Keratinocyte (primary cell): ENCODE measurements around the gene TINAGL1.

Experiments used
- EZH2 ChIP-seq: IDR thresholded peaks from one replicate; pipeline ENCODE4 v1.6.1; 2012; ENCODE audit warnings: inconsistent platforms, mild to moderate bottlenecking, low read length, moderate library complexity
- TF ChIP-seq, protein P1 (sequence below), 3 experiments: IDR thresholded peaks in 1 of 3; conservative IDR thresholded peaks in 1 of 3; optimal IDR thresholded peaks in 1 of 3; 2 replicates in 2 of 3; 3 replicates in 1 of 3; pipeline versions ENCODE3 to v1.5.1; 2011; ENCODE audit warnings: low read length in 3 of 3, mild to moderate bottlenecking in 3 of 3, moderate library complexity in 2 of 3, control low read depth in 1 of 3, inconsistent platforms in 1 of 3; ENCODE audit not compliant: insufficient read depth in 2 of 3; ENCODE audit errors: extremely low read depth in 1 of 3

DNA sequence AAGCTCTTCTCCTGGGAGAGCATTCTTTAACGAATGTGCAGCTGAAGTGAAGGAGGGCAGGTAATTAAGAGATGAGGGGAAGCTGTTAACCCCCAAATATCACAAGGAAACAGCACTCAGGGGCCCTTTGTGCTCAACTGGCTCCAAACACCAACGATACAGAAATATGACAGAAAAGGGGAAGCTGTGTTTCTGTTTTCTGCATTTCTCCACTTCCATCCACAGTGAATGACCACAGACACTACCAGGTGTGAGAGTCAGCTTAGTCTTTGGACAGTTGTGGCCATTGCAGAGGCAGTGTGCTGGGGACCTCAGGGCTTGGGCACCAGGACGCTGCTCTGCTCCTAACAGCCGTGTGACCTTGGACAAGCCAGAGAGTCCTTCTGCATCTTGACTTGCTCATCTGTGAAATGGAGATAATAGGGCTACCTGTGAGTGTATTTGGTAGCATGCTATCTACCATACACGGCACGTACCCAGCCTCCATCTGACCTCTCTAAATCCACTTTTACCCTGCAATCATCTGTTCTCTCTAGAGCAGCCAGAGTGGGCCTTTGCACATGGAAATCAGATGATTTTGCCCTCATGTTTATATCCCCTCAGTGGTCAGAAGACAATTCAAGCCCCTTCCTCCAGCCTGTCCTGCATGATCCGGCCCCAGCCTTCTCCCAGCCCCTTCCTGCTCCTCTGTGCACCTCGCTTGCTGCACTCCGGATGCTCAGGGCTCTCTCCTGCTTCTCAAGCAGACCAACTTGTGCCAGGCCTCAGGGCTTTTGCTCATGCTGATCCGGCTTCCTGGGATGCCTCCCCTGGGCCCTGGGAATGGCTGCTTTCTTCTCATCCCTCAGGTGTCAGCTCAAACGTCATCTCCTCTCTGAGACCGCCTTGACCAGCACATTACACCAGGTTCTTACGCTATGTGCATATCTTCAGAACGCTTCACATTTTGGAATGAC, 4.7 kb upstream of the TINAGL1 start:
- TF ChIP-seq, protein P1, sequence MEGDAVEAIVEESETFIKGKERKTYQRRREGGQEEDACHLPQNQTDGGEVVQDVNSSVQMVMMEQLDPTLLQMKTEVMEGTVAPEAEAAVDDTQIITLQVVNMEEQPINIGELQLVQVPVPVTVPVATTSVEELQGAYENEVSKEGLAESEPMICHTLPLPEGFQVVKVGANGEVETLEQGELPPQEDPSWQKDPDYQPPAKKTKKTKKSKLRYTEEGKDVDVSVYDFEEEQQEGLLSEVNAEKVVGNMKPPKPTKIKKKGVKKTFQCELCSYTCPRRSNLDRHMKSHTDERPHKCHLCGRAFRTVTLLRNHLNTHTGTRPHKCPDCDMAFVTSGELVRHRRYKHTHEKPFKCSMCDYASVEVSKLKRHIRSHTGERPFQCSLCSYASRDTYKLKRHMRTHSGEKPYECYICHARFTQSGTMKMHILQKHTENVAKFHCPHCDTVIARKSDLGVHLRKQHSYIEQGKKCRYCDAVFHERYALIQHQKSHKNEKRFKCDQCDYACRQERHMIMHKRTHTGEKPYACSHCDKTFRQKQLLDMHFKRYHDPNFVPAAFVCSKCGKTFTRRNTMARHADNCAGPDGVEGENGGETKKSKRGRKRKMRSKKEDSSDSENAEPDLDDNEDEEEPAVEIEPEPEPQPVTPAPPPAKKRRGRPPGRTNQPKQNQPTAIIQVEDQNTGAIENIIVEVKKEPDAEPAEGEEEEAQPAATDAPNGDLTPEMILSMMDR (optimal IDR thresholded peaks at IDR 0.05 in 1 of 3, IDR thresholded peaks at IDR 0.05 in 1 of 3, conservative IDR thresholded peaks at IDR 0.05 in 1 of 3; ENCODE audit: extremely low read depth in 1 of 3, insufficient read depth in 2 of 3, low read length in 3 of 3) = no peak
- no peak for TF ChIP-seq EZH2
